ENCODE measurements around the gene EIF3D. TPM values are rescaled to one million over a fixed set of nuclear protein-coding genes. Genes with fewer than 3 reads are reported as not detected.
A peak's percentile ranks its signal among the peaks of the same experiment; 100 is the strongest.
"Not testable (repeated sequence)": the region's sequence is repeated elsewhere in the genome, so short reads cannot be mapped to it uniquely, and the experiment has no call there.

The EIF3D gene
- total and polyA plus RNA-seq, 2 of the 13 experiments (the other 11 are each of a cell fraction or from before 2014, with no cell fraction given), result 118 to 274 TPM

- DNase-seq (ENCODE audit: low spot score); H3K27me3 ChIP-seq (ENCODE audit: control insufficient read depth in 1 of 2, insufficient read depth in 2 of 2, low read length in 2 of 2); CTCF ChIA-PET (ENCODE audit: low intra/inter-chr PET ratio, low total read pairs); BruUV-seq (replicated peaks); H4K20me1 ChIP-seq (ENCODE audit: insufficient read depth, low read length); intact Hi-C loops (cut with micrococcal nuclease; ENCODE audit: unreplicated experiment); H3K79me2 ChIP-seq (ENCODE audit: insufficient read depth, low read length); H3K9ac ChIP-seq (ENCODE audit: insufficient read depth, low read depth, low read length); H3K27ac ChIP-seq (ENCODE audit: extremely low read length, insufficient read depth, low read length); ATAC-seq; FAIRE-seq; H3K9me3 ChIP-seq (ENCODE audit: low read length); H2AFZ ChIP-seq (ENCODE audit: low read length); H3K4me3 ChIP-seq (replicated peaks in 1 of 3; ENCODE audit: insufficient read depth in 1 of 3, low read depth in 2 of 3, low read length in 3 of 3); POLR2A ChIA-PET; H3K4me2 ChIP-seq (ENCODE audit: low read depth, low read length); H3K4me1 ChIP-seq (ENCODE audit: insufficient read depth, low read length); in situ Hi-C loops (cut with HindIII; ENCODE audit: extremely low pct_ligation_motif_present, low pct_unique_long_range_greater_than_20kb): not testable (repeated sequence)
- WGBS (ENCODE audit: low lambda C conversion rate), result 94% methylated on average over 2 of the region's 2 CpGs
- peaks cover 38 to 97% of the 10 kb centered on the region in 2 experiments for H3K36me3 ChIP-seq (replicated peaks in 1 of 2; ENCODE audit: control insufficient read depth in 1 of 2, insufficient read depth in 2 of 2, low read length in 2 of 2)
Measured at GRCh38 chr22:36519906-36520305, 9.1 kb downstream of the EIF3D start.

GRCh38 chr22:36514766-36515165, 14.2 kb downstream of the EIF3D start:
- H3K4me2 ChIP-seq (ENCODE audit: low read depth, low read length), result no peak overlapping the region
- no peaks in the 10 kb centered on the region for H3K79me2 ChIP-seq (ENCODE audit: insufficient read depth, low read length)
- no peak overlapping the region for H3K9ac ChIP-seq (ENCODE audit: insufficient read depth, low read depth, low read length)
- FAIRE-seq, result no peak
- no peak overlapping the region for H2AFZ ChIP-seq (ENCODE audit: low read length)
- H3K9me3 ChIP-seq (ENCODE audit: low read length), result no peaks in the 10 kb centered on the region
- H3K27ac ChIP-seq (ENCODE audit: extremely low read length, insufficient read depth, low read length), result no peak overlapping the region
- no peak for ATAC-seq
- no peak for TF ChIP-seq SALL2 (CRISPR knock-in tag; IDR thresholded peaks at IDR 0.05)
- no peak for TF ChIP-seq SMARCC2 (IDR thresholded peaks at IDR 0.05)
- TF ChIP-seq, protein P1, sequence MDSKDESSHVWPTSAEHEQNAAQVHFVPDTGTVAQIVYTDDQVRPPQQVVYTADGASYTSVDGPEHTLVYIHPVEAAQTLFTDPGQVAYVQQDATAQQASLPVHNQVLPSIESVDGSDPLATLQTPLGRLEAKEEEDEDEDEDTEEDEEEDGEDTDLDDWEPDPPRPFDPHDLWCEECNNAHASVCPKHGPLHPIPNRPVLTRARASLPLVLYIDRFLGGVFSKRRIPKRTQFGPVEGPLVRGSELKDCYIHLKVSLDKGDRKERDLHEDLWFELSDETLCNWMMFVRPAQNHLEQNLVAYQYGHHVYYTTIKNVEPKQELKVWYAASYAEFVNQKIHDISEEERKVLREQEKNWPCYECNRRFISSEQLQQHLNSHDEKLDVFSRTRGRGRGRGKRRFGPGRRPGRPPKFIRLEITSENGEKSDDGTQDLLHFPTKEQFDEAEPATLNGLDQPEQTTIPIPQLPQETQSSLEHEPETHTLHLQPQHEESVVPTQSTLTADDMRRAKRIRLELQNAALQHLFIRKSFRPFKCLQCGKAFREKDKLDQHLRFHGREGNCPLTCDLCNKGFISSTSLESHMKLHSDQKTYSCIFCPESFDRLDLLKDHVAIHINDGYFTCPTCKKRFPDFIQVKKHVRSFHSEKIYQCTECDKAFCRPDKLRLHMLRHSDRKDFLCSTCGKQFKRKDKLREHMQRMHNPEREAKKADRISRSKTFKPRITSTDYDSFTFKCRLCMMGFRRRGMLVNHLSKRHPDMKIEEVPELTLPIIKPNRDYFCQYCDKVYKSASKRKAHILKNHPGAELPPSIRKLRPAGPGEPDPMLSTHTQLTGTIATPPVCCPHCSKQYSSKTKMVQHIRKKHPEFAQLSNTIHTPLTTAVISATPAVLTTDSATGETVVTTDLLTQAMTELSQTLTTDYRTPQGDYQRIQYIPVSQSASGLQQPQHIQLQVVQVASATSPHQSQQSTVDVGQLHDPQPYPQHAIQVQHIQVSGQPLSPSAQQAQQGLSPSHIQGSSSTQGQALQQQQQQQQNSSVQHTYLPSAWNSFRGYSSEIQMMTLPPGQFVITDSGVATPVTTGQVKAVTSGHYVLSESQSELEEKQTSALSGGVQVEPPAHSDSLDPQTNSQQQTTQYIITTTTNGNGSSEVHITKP (CRISPR knock-in tag; IDR thresholded peaks at IDR 0.05; ENCODE audit: low read depth), result no peak
- TF ChIP-seq ZBTB7B (CRISPR knock-in tag; IDR thresholded peaks at IDR 0.05), result no peak
- in situ Hi-C loops (cut with HindIII; ENCODE audit: extremely low pct_ligation_motif_present, low pct_unique_long_range_greater_than_20kb), result no loop called here
- no peak for DNase-seq (ENCODE audit: low spot score)
- 0 out of 2 replicates have a peak, but pooled peaks cover 2% of the 10 kb centered on the region for H4K20me1 ChIP-seq (ENCODE audit: insufficient read depth, low read length)
- H3K4me3 ChIP-seq (replicated peaks in 1 of 3; ENCODE audit: insufficient read depth in 1 of 3, low read depth in 2 of 3, low read length in 3 of 3), result no peak overlapping the region
- BruUV-seq (replicated peaks), result TSS peak; percentile 17
- H3K36me3 ChIP-seq (replicated peaks in 1 of 2; ENCODE audit: control insufficient read depth in 1 of 2, insufficient read depth in 2 of 2, low read length in 2 of 2), result peaks cover 44 to 89% of the 10 kb centered on the region in 2 experiments
- ChIA-PET CTCF (ENCODE audit: low intra/inter-chr PET ratio, low total read pairs) (no interaction called here), POLR2A (no interaction called here)
- no peaks in the 10 kb centered on the region for H3K27me3 ChIP-seq (ENCODE audit: control insufficient read depth in 1 of 2, insufficient read depth in 2 of 2, low read length in 2 of 2)
- H3K4me1 ChIP-seq (ENCODE audit: insufficient read depth, low read length), result no peaks in the 10 kb centered on the region
- intact Hi-C loops (cut with micrococcal nuclease; ENCODE audit: unreplicated experiment), result no loop called here
- 100% methylated on average over 1 of the region's 1 CpG for WGBS (ENCODE audit: low lambda C conversion rate)
